ENCODE measurements around the gene SNURF. TPM values are rescaled to one million over a fixed set of nuclear protein-coding genes. Genes with fewer than 3 reads are reported as not detected.
"Not testable (repeated sequence)": the region's sequence is repeated elsewhere in the genome, so short reads cannot be mapped to it uniquely, and the experiment has no call there.

The SNURF gene
- total RNA-seq, 1 donor from 2014 or later, result 15.9 TPM

GRCh38 chr15:24924153-24924552 lies 30.6 kb upstream of the SNURF start:
- intact Hi-C loops (cut with micrococcal nuclease), result no loop called here
- H3K27me3 Mint-ChIP-seq, result no peaks in the 10 kb centered on the region
- TF ChIP-seq, protein P1, sequence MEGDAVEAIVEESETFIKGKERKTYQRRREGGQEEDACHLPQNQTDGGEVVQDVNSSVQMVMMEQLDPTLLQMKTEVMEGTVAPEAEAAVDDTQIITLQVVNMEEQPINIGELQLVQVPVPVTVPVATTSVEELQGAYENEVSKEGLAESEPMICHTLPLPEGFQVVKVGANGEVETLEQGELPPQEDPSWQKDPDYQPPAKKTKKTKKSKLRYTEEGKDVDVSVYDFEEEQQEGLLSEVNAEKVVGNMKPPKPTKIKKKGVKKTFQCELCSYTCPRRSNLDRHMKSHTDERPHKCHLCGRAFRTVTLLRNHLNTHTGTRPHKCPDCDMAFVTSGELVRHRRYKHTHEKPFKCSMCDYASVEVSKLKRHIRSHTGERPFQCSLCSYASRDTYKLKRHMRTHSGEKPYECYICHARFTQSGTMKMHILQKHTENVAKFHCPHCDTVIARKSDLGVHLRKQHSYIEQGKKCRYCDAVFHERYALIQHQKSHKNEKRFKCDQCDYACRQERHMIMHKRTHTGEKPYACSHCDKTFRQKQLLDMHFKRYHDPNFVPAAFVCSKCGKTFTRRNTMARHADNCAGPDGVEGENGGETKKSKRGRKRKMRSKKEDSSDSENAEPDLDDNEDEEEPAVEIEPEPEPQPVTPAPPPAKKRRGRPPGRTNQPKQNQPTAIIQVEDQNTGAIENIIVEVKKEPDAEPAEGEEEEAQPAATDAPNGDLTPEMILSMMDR (IDR thresholded peaks at IDR 0.05), result no peak
- H3K36me3 Mint-ChIP-seq (ENCODE audit: low read depth), result no peaks in the 10 kb centered on the region
- ChIA-PET CTCF (no interaction called here), POLR2A (no interaction called here)
- no peak overlapping the region for H3K4me3 Mint-ChIP-seq
- no peak overlapping the region for H3K27ac Mint-ChIP-seq
- DNase-seq (no peak), ATAC-seq (ENCODE audit: low read depth) (no peak)
- peaks cover 10% of the 10 kb centered on the region for H3K9me3 Mint-ChIP-seq
- no peaks in the 10 kb centered on the region for H3K4me1 Mint-ChIP-seq

DNA sequence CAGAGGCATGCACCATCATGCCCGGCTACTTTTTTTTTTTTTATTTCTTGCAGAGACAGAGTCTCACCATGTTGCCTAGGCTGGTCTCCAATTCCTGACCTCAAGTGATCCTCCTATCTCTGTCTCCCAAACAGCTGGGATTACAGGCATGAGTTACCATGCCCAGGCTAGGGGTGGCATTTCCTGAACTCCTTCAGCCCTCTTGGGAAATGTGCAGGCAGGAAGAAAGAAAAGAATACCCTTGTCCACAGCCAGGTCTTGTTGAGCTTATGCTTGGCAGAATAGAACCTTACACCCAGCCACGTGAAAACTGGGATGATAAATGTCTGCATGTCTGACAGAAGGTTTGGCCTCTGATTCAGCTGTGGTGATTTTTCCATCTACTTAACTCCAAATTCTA lies 30.2 kb upstream of the SNURF start:
- no peak overlapping the region for H3K27ac Mint-ChIP-seq
- H3K4me1 Mint-ChIP-seq, result no peaks in the 10 kb centered on the region
- DNase-seq (no peak), ATAC-seq (ENCODE audit: low read depth) (no peak)
- TF ChIP-seq, protein P1 (IDR thresholded peaks at IDR 0.05), result no peak
- no peaks in the 10 kb centered on the region for H3K27me3 Mint-ChIP-seq
- CTCF ChIA-PET, result no interaction called here
- H3K4me3 Mint-ChIP-seq, result no peak overlapping the region
- no peaks in the 10 kb centered on the region for H3K36me3 Mint-ChIP-seq (ENCODE audit: low read depth)
- POLR2A ChIA-PET, result no interaction called here
- intact Hi-C loops (cut with micrococcal nuclease), result no loop called here
- peaks cover 10% of the 10 kb centered on the region for H3K9me3 Mint-ChIP-seq

GRCh38 chr15:24931874-24932732 lies 22.7 kb upstream of the SNURF start:
- intact Hi-C loops (cut with micrococcal nuclease); H3K36me3 Mint-ChIP-seq (ENCODE audit: low read depth); CTCF ChIA-PET; ATAC-seq (ENCODE audit: low read depth); POLR2A ChIA-PET; H3K4me3 Mint-ChIP-seq; DNase-seq; H3K27ac Mint-ChIP-seq; H3K9me3 Mint-ChIP-seq; H3K27me3 Mint-ChIP-seq; H3K4me1 Mint-ChIP-seq: not testable (repeated sequence)

DNA sequence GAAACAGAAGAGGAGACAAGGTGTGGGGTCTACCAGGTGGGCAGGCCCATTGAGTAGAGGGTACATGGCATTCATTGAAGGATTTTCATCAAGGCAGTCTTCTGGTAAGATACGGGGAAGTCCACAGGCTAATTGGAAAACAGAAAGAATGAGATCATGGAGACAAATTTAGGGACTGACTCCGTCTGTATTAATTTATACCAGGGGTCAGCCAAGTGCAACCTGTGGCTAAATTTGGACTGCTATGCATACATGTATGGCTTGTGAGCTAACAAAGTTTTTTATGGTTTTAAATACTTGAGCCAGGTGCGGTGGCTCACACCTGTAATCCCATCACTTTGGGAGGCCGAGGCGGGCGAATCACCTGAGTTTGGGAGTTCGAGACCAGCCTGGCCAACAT lies 21.1 kb upstream of the SNURF start:
- ChIA-PET POLR2A (no interaction called here), CTCF (no interaction called here)
- Mint-ChIP-seq H3K4me3 (no peak overlapping the region), H3K36me3 (ENCODE audit: low read depth) (no peaks in the 10 kb centered on the region), H3K27ac (no peak overlapping the region), H3K27me3 (no peaks in the 10 kb centered on the region), H3K4me1 (no peaks in the 10 kb centered on the region), H3K9me3 (peaks cover 10% of the 10 kb centered on the region)
- DNase-seq (no peak), ATAC-seq (ENCODE audit: low read depth) (no peak)
- intact Hi-C loops (cut with micrococcal nuclease), result no loop called here
- TF ChIP-seq, protein P1 (IDR thresholded peaks at IDR 0.05), result no peak

GRCh38 chr15:24938224-24938623 lies 16.6 kb upstream of the SNURF start:
- H3K27ac Mint-ChIP-seq; H3K4me1 Mint-ChIP-seq; H3K4me3 Mint-ChIP-seq; H3K27me3 Mint-ChIP-seq; H3K36me3 Mint-ChIP-seq (ENCODE audit: low read depth); H3K9me3 Mint-ChIP-seq; ATAC-seq (ENCODE audit: low read depth); POLR2A ChIA-PET; DNase-seq; intact Hi-C loops (cut with micrococcal nuclease); CTCF ChIA-PET: not testable (repeated sequence)

GRCh38 chr15:24940236-24940635 lies 14.6 kb upstream of the SNURF start:
- ATAC-seq (ENCODE audit: low read depth) (no peak), DNase-seq (no peak)
- TF ChIP-seq, protein P1 (IDR thresholded peaks at IDR 0.05), result no peak
- POLR2A ChIA-PET, result no interaction called here
- H3K27ac Mint-ChIP-seq, result no peak overlapping the region
- no peaks in the 10 kb centered on the region for H3K27me3 Mint-ChIP-seq
- intact Hi-C loops (cut with micrococcal nuclease), result no loop called here
- no peaks in the 10 kb centered on the region for H3K36me3 Mint-ChIP-seq (ENCODE audit: low read depth)
- CTCF ChIA-PET, result no interaction called here
- H3K4me3 Mint-ChIP-seq, result no peak overlapping the region
- H3K4me1 Mint-ChIP-seq, result no peaks in the 10 kb centered on the region
- H3K9me3 Mint-ChIP-seq, result peaks cover 11% of the 10 kb centered on the region

Measured in activated B cell treated with CpG ODN at 0.5 μM for 24 hours (primary cell).